HG02973 (cell line): ENCODE data around the gene TMIE.

ENCODE experiments used
- ATAC-seq: cut with Tn5 transposase; IDR thresholded peaks from one replicate; pipeline ENCODE4 v1.9.1; 2021; ENCODE audit warnings: moderate library complexity; ENCODE audit not compliant: unreplicated experiment

Gene TMIE, protein sequence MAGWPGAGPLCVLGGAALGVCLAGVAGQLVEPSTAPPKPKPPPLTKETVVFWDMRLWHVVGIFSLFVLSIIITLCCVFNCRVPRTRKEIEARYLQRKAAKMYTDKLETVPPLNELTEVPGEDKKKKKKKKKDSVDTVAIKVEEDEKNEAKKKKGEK

DNA sequence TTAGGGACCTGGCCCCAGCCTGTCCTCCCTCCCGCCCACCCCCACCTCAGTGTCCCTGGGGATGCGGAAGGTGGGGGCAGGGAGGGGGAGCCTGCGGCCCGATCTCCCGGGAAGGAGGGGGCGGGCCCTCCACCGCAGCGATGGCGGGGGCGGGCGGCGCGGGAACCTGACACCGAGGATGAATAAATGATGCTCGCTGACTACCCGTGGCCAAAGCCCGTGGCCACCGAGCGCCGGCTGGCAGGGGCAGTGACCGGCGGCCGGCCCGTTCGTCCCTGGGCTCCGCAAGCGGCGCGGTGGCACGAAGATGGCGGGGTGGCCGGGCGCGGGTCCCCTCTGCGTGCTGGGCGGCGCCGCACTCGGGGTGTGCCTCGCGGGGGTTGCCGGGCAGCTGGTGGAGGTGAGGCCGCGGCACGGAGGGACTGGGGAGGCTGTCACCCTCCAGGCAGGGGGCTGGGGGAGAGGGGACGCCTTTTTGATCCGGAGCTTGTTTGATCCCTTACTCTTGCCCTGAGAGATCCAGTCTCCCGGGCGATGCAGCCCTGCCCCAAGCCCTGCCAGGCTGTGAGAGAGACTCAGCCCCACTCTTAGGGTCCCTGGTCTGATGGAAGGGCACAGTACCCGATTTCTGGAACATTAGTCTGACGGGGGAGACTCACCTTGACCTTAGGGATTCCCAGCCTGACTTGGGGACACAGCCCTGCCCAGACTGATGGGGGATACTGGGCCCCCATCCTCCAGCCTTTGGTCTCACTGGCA, at the start of gene TMIE:
TMIE (plus strand) TSS at position 212 of the 759 bp plus-strand sequence; CDS start at position 308, 96 bp downstream.
- ATAC-seq: no peak

DNA sequence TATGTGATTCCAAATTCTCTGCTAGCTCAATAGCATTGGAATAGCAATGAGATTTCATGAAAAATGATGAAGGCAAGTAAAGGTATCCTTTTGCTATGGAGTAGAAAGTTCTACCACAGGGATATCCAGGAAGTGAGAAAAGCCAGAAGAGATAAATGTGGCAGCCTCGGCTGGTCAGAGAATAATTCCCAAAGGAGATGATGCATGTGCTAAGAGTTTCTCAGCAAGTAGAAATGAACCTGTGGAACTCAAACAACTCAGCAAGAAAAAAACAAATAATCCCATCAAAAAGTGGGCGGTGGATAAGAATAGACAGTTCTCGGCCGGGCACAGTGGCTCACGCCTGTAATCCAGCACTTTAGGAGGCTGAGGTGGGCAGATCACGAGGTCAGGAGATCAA, 45.9 kb upstream of the TMIE start:
- ATAC-seq: no peak

DNA sequence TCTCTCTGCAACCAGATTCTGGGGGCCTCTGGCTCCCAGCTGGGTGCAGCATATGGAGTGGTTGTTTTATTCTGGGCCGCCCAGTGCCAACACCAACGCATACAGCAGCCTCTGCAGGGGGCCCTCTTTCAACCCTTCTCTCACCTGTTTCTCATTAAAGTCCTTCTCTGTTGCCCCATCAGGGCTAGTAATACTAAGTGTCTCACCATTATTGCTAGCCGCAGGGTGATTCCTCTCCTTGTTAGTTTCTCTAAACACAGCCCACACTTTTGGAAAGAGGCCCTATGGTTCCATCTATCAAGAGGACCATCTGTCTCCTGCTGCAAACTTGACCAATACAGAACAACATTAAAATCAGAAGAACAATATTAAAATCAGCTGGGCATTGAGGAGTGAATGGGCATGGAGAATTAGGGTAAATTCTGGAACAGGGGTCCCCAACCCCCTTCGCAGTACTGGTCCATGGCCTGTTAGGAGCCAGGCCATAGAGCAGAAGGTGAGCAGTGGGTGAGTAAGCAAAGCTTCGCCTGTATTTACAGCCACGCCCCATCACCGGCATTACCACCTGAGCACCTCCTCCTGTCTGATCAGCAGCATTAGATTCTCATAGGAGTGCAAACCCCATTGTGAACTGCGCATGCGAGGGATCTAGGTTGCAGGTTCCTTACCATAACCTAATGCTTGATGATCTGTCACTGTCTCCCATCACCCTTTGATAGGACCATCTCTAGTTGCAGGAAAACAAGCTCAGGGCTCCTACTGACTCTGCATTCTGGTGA, 44.2 kb upstream of the TMIE start:
- no peak for ATAC-seq

DNA sequence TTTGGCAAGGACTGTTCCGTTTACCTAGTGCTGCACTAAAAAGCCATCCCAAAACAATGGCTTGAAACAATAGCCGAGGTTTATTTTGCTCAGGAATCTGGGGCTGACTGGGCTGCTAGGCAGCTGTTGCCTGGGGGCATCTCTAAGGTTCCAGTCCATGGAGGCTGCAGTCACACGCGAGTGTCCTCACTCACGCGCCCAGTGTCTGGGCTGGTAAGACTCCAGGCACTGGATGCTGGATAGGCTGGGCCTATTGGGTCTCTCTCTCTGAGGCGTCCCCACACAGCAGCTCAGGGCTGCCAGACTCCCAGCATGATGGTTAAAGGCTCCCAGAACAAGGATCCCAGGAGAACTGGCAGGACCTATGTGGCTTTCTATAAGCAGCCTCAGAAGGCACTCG, 41.9 kb upstream of the TMIE start:
- ATAC-seq: no peak

DNA sequence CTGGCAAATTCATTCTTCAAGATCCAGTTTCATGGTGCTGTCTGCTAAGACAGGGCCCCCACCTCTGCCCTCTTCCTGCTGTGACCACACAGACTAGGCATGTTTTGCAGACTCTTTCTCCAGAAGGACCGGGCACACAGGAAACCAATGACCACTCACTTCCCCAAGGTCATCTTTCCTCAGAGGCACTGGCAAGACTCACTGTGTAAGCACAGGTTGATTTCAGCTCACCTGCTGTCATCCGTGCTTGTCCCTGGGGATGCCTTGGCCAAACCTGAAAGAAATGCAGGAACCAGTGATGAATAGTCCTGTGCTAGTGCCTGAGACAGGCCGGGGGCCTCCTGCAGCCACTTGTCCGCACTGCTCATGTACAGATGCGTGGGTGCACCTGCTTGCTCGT, 41.2 kb upstream of the TMIE start:
- no peak for ATAC-seq

DNA sequence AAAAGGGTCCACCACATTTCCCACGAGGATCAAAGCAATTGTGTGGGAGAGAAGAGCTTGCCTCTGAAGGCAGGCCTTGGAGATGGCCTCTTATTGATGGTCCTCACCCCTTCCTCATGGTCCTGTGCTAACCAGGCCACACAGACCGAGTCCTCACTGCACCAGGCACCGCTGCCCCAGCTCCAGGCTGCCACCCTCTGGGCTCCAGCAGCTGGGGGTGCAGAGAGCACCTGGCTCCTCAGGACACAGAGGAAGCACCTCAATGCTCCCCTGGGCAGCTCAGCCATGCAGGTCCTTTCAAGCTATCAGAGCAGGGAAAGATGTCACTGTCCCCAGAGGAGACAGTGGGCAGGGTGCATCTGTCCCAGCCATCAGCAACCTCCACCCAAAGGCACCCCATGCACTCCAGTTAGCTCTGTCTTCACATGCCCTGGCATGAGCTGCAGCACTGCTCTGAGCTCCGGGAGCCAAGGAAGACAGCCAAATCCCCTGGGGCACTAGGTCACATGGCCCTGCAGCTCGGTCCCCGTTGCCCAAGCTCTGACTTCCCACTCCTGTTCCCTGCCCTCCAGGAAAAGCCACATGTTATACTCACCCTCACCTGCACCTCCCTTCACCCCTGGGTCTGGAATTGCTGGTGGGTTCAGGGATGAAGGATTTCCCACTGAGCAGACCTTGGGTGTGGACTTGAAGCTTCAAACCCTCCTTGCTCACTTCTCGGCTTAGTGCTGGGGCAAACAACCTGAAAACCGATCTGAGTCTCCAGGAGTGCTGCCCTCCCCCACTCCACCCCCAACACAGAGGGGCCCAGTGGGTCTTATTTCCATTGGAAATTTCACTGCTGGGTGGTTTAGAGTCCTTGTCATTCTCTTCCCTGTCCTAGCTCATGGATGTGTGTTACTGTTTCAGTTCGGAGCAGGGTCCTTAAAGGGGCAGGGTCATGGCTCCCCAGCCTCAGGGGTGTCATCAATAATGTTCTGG, 40.4 kb upstream of the TMIE start:
- ATAC-seq: no peak

DNA sequence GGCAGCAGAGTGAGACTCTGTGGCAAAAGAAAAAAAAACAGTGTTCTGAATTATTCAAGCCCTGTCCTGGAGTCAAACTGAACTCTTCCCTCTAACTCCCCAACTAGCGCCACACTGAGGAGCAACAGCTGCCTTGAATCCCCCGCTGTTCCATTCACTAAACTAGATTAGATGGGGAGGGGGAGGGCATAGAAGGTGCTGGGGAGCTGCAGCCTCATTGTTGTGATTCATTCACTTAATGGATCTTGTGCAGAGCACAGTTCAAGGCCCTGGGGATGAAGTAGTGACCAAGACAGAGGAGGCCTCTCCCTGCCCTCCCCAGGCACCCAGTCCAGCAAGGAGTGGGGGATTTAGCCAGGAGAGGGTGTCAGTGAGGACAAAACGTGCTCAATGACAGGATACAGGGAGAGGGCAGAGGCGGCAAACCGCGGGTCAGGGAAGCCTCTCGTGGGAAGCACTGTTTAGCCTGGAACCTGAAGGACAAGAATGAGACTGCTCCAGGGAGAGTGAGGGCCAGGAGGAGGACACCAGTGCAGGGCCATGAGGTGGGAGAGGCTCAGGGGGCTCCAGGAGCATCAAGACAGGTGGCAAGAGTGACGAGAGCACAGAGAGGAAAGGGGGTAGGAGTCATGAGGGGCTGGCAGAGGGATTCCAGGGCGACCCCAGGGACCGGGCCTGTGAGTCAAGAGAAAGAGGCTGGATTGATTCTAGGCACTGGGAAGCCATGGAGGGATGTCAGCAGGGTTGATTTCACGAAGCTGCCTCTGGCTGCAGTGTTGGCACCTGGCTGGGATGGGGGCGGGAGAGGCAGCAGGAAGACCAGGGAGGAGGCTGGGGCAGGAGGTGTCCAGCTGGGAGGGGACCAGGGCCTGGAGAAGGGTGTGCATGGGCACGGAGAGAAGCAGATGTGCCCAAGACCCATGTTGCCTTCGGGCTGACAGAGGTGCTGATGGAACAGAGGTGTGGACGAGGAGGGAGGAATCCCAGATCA, 39.1 kb upstream of the TMIE start:
- no peak for ATAC-seq

DNA sequence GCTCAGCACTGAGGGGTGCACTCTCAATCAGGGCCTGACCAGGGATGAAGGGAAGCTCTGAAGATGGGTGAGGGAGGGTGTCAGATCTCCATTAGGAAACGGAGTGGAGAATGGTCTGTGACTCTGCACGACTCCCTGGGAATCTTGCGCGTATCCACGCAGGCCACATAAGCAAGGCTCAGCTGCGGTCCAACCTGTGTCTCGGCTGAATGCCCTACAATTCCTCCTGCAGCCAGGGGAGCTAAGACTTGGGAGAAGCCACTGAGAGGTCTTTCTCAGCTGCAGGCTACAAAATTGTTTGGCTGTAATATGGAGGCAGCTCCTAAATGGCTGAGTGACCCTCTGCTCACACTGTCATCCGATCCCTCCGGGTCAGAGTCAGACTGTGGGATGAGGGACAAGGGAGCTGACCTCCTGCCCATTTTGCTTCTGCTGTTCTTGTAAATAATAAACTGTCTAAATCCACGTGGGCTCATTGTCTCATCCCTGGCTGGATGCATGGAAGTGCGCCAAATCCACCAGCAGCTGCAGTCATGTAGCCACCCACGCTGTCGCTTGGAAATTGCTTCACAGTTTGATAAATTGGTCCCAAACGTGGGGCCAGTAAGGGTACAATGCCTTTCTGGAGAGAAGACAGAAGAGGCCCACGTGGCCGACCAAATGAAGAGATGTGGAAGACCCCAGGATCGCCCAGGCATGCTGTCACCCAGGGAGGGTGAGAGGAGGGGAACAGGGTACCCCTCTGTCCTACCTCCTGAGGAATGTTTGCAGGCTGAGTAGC, 38.2 kb upstream of the TMIE start:
- no peak for ATAC-seq

DNA sequence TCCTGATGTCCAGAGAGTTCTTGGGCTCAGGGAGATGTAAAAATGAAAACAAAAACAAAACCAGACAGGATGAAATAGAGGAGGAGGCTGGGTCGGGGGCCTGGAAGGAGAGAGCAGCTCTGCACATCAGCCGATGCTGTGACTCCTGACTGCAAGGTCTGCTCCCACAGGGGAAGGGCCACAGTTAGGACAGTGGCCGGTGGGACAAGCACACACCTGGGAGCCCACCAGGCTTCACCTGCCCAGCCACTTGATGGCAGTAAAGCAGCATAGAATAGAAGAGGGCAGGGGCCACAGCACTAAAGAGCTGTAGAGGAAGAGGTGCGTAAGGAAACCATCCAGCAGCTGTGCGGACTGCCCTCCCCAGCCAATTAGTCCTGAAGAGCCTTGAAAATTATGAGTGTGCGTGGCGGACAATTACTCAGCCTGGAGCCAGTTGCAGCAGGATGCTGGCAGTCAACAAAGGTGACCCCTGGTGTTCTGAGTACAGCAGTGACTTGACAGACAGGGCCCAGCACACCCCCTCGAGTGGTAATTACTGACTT, 37.5 kb upstream of the TMIE start:
- no peak for ATAC-seq

DNA sequence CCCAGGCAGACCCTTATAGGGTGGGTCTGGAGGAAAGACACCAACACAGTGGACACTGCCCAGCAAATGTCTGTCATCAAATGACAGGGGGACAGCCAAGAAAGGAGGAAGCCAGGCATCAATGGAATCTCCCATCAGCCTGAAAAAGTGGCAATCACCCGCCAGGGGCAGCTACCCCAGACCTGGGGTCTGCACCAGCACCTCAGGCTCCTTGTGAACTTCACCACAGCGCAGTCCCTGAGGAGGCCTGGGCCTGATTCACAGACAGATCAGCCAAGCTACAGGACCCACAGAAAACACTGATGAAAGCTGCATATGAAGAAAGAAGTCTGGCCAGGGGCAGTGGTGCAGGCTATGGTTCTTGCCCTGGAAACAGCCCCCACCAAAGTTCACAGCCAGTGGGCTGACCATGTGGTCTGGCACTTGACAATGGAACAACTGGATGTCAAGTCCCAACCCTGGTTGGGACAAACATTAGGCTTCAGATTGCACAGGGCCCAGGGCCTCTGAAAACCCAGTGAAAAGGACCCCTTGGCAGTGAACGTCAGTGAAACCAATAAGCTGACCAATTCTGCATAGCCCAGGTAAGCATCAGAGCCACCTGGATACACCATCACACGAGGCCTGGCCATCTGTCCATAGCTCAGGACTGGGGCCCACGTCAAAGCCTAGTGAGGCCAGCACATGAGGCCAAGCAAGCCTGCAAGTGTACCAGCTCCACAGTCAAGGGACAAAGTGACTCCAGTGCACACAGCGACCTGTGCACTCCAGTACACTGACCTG, 36.8 kb upstream of the TMIE start:
- ATAC-seq: no peak

DNA sequence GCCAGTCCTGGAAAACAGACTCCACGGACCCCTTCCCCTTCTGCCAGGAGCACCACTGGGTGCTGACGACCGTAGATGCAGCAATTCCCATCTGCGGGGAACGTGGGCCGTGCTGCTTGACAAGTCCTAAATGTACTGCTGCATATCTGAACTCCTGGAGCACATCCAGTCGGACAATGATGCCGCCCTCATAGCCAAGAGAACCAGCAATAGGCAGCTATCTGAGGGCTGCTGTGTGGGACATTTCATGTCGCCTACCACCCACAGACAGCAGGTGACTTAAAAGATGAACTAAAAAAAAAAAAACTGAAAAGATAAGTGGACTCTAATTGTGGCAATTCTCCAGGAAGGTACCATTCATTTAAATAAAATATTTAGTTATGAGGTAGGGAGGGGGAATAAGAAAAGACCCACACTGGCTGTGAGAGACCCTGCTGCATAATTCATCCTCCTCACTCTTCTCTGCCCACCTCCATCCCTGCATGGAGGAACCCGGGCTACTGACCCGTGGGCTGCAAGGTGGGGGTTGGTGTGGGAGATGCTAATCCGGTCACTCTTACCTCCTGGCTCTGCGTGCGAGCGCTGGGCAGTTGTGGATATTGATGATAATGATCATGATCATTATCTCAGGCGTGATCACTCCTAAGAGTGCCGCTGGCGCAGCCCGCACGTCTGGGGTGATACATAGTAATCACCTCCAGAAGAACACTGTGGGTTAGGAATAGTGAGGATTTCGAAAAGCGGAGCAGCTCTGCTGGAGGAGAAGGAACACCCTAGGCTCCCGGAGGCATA, 36.0 kb upstream of the TMIE start:
- ATAC-seq: no peak

DNA sequence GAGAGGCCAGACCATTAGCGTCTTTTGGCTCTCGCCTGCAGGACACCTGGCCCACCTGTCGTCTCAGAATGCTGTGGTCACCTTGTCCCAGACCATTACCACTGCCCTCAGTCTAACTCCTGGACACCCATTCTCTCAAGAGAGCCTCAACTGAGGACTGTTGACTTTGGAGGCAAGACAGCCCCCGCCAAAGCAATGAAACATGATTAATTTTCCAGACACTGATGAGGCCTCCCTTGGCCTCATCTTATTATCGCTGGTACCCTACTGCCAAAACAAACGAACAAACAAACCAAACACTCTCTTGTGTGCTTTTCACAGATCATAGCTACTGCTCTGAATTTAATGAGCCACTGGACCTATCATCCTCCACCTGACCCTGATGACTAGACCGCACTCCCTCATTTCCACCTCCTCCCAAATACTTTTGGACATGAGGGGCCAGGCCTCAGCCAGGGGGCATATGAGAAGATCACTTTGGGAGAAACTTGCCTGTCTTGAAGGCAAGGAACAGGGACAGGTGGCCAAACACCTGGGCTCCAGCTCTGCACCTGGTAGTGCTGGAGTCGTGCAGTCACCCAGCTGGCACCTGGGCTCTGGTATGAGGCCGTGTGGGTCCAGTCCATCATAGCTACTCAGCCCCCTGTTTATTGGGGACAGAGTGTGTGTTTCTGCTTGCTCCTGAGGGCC, 35.3 kb upstream of the TMIE start:
- no peak for ATAC-seq

DNA sequence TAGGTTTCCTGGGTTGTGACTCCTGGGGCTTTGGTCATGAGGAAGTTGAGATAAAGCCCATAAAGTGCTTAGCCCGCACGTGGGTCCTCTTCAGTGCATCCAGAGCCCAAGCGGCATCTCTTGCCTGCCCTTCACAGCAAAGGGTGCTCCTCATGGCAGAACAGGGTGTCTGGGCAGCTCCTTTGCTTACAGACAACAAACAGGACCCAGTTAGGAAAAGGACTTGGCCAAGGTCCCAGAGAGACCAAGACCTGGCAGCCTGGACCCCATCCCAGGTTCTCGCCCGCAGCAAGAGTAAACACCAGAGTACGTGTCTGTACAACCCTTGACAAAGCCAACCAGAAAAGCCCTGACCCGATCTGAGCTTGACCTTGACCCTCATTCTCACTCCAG, 34.7 kb upstream of the TMIE start:
- no peak for ATAC-seq

DNA sequence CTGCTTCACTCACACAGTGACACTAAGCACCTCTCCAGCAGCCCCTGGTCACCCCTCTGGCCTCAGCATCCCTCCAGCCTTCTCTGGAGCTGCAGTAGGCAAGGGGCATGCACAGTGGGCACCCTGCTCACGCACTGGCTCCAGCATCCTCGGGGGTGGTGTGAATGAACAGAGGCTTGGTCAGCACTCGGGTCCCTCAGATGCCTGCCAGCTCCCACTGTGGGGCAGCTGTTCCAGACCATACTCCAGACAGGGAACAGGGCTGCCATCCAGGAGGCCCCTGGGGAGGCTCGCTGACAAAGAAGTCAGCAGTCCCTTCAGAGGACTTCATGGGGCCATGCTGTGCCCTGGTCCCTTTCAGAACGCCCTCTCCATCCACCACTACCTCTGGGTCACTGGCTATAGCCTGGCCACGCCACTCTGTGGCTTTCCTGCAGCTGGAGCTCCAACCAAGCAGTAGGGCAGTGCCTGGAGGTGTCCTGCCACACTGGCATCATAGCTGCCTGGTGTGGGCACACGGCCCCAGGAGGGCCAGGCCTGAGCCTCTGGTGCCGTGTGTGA, 34.1 kb upstream of the TMIE start:
- ATAC-seq: no peak

DNA sequence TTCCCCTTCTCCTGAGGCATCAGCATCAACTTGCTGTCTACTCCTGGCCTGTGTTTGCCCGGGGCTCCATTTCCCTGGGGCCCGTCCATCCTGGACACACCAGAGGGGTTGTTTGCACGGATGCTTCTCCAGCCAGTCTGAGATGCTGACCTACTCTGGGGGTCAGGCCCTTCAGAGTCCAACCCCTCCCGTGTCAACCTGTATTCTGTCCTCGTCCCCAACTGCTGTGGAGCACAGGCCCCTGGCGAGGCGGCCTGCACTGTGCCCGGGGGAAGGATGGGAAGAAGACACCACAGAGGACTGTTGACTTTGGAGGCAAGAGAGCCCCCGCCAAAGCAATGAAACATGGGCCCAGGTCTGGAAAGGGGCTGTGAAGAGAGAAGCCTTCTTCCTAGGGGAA, 33.5 kb upstream of the TMIE start:
- ATAC-seq: no peak

DNA sequence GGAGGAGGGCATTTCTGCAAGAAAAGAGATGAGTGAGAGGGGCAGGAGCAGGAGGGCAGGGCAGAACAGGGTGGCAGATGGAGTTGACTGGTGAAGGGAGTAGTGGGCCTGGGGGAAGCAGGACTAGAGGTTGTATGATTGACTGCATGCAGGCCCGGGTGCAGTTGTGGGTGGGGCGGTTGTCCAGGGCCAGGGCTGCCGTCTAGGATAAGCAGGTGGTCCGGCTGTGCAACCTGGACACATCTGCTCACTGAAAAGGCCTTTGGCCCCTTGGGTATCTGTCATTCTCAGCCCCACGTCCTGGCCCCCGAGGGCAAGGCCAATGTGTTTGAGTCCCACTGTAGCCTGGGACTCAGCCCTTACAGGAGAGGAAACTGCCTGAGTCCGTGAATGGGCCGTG, 33.1 kb upstream of the TMIE start:
- ATAC-seq: no peak
